H9 (cell line): ENCODE measurements around the gene ARHGAP26. TPM values are rescaled to one million over a fixed set of nuclear protein-coding genes. Genes with fewer than 3 reads are reported as not detected.

ENCODE experiments used
- DNase-seq: peaks from one replicate; pipeline ENCODE4 v3.0.0-alpha.2; 2017
- H2AFZ ChIP-seq: one replicate; pipeline ENCODE4 v1.6.1; 2013; ENCODE audit warnings: mild to moderate bottlenecking, low read length, control low read depth, moderate library complexity
- H2AK5ac ChIP-seq: 2 replicates; pipeline ENCODE4 v1.6.1; 2013; ENCODE audit warnings: low read length, control low read depth, mixed read lengths; ENCODE audit not compliant: insufficient read length
- H2BK120ac ChIP-seq: one replicate; pipeline ENCODE4 v1.6.1; 2013; ENCODE audit warnings: low read depth, mild to moderate bottlenecking, low read length, control low read depth, inconsistent platforms; ENCODE audit not compliant: poor library complexity, severe bottlenecking
- H2BK12ac ChIP-seq: 2 replicates; pipeline ENCODE4 v1.6.1; 2013; ENCODE audit warnings: low read length, control low read depth, mixed read lengths, low read depth; ENCODE audit not compliant: insufficient read length
- H2BK15ac ChIP-seq: 2 replicates; pipeline ENCODE4 v1.6.1; 2013; ENCODE audit warnings: low read depth, low read length, control low read depth
- H2BK20ac ChIP-seq: one replicate; pipeline ENCODE4 v1.6.1; 2013; ENCODE audit warnings: low read depth, mild to moderate bottlenecking, low read length, control low read depth, inconsistent platforms; ENCODE audit not compliant: poor library complexity, severe bottlenecking
- H2BK5ac ChIP-seq: 2 replicates; pipeline ENCODE4 v1.6.1; 2013; ENCODE audit warnings: low read length, control low read depth, mixed read lengths; ENCODE audit not compliant: insufficient read length
- H3K14ac ChIP-seq: 2 replicates; pipeline ENCODE4 v1.6.1; 2013; ENCODE audit warnings: low read length, control low read depth; ENCODE audit not compliant: insufficient read depth
- H3K18ac ChIP-seq: 2 replicates; pipeline ENCODE4 v1.6.1; 2013; ENCODE audit warnings: low read depth, mild to moderate bottlenecking, mixed read lengths, low read length, control low read depth; ENCODE audit not compliant: insufficient read length
- H3K23ac ChIP-seq: 2 replicates; pipeline ENCODE4 v1.6.1; 2013; ENCODE audit warnings: low read length, control low read depth, mixed read lengths, low read depth; ENCODE audit not compliant: insufficient read length
- H3K23me2 ChIP-seq: 2 replicates; pipeline ENCODE4 v1.6.1; 2013; ENCODE audit warnings: low read depth, mild to moderate bottlenecking, mixed read lengths, low read length, control low read depth; ENCODE audit not compliant: insufficient read length, poor library complexity, severe bottlenecking
- H3K27ac ChIP-seq: 2 replicates; pipeline ENCODE4 v1.5.1; 2013; ENCODE audit warnings: low read length, control low read depth, mixed read lengths, low read depth; ENCODE audit not compliant: insufficient read length
- H3K27me3 ChIP-seq: 2 replicates; pipeline ENCODE4 v1.6.1; 2013; ENCODE audit warnings: low read length, control low read depth, inconsistent platforms; ENCODE audit not compliant: insufficient read depth
- H3K4ac ChIP-seq: 2 replicates; pipeline ENCODE4 v1.6.1; 2013; ENCODE audit warnings: low read depth, mild to moderate bottlenecking, control low read depth, inconsistent platforms, low read length, moderate library complexity
- H3K4me1 ChIP-seq: 2 replicates; pipeline ENCODE4 v1.6.1; 2013; ENCODE audit warnings: low read length, control low read depth, inconsistent platforms; ENCODE audit not compliant: insufficient read depth
- H3K4me2 ChIP-seq: 2 replicates; pipeline ENCODE4 v1.6.1; 2013; ENCODE audit warnings: low read length, control low read depth, mixed read lengths; ENCODE audit not compliant: insufficient read length, insufficient read depth
- H3K56ac ChIP-seq: 2 replicates; pipeline ENCODE4 v1.6.1; 2013; ENCODE audit warnings: low read depth, mild to moderate bottlenecking, mixed read lengths, low read length, control low read depth; ENCODE audit not compliant: insufficient read length
- H3K79me1 ChIP-seq: 2 replicates; pipeline ENCODE4 v1.6.1; 2013; ENCODE audit warnings: low read depth, mild to moderate bottlenecking, moderate library complexity, low read length, control low read depth, inconsistent platforms; ENCODE audit not compliant: insufficient read depth, poor library complexity, severe bottlenecking
- H3K79me2 ChIP-seq: 2 replicates; pipeline ENCODE4 v1.6.1; 2013; ENCODE audit warnings: low read length, control low read depth, inconsistent platforms; ENCODE audit not compliant: insufficient read depth
- H3K9ac ChIP-seq: 2 replicates; pipeline ENCODE4 v1.6.1; 2013; ENCODE audit warnings: low read length, control low read depth, mixed read lengths; ENCODE audit not compliant: insufficient read length; ENCODE audit errors: extremely low read depth
- H3K9me3 ChIP-seq: one replicate; pipeline ENCODE4 v1.6.1; 2013; ENCODE audit warnings: low read depth, low read length, inconsistent platforms; ENCODE audit not compliant: control insufficient read depth
- H3T11ph ChIP-seq: one replicate; pipeline ENCODE4 v1.6.1; 2013; ENCODE audit warnings: mild to moderate bottlenecking, low read length, control low read depth, inconsistent platforms
- H4K20me1 ChIP-seq: one replicate; pipeline ENCODE4 v1.6.1; 2013; ENCODE audit not compliant: control insufficient read depth, insufficient read length, insufficient read depth
- H4K5ac ChIP-seq: 2 replicates; pipeline ENCODE4 v1.6.1; 2013; ENCODE audit warnings: low read depth, mild to moderate bottlenecking, mixed read lengths, low read length, control low read depth; ENCODE audit not compliant: insufficient read length
- H4K8ac ChIP-seq: replicated peaks from 2 replicates; pipeline ENCODE4 v1.6.1; 2013; ENCODE audit warnings: low read length, control low read depth, mixed read lengths, low read depth; ENCODE audit not compliant: insufficient read length
- H4K91ac ChIP-seq: 2 replicates; pipeline ENCODE4 v1.6.1; 2013; ENCODE audit warnings: low read depth, mild to moderate bottlenecking, moderate library complexity, mixed read lengths, low read length, control low read depth; ENCODE audit not compliant: insufficient read length
- H3K27ac Mint-ChIP-seq, 3 experiments: 2 replicates in 2 of 3; 3 replicates in 1 of 3; pipeline ENCODE4 v1.8.0; 2020 to 2021; ENCODE audit warnings: mixed read lengths in 3 of 3, mild to moderate bottlenecking in 1 of 3, moderate library complexity in 1 of 3
- H3K27me3 Mint-ChIP-seq: 2 replicates; pipeline ENCODE4 v1.8.0; 2021; ENCODE audit warnings: low read depth, mild to moderate bottlenecking, moderate library complexity, mixed read lengths
- H3K36me3 Mint-ChIP-seq, 3 experiments: 2 replicates in 2 of 3; 3 replicates in 1 of 3; pipeline ENCODE4 v1.8.0; 2020 to 2021; ENCODE audit warnings: low read depth in 3 of 3, mixed read lengths in 3 of 3; ENCODE audit not compliant: insufficient read depth in 1 of 3
- H3K4me1 Mint-ChIP-seq, 2 experiments: 2 replicates each; pipeline ENCODE4 v1.8.0; 2020; ENCODE audit warnings: mixed read lengths in 2 of 2
- H3K4me3 Mint-ChIP-seq, 2 experiments: 2 replicates in 1 of 2; 3 replicates in 1 of 2; pipeline ENCODE4 v1.8.0; 2020 to 2021; ENCODE audit warnings: mild to moderate bottlenecking in 2 of 2, mixed read lengths in 2 of 2, moderate library complexity in 1 of 2
- H3K9me3 Mint-ChIP-seq, 2 experiments: 2 replicates in 1 of 2; 3 replicates in 1 of 2; pipeline ENCODE4 v1.8.0; 2020; ENCODE audit warnings: mild to moderate bottlenecking in 2 of 2, mixed read lengths in 2 of 2, moderate library complexity in 1 of 2
- CTCF ChIP-seq: fragments of 200-600 bp; sonication (generic); conservative IDR thresholded peaks from 3 replicates; pipeline ENCODE4 v1.8.0; 2021; ENCODE audit warnings: antibody characterized with exemption, mild to moderate bottlenecking
- WGBS: extraction: QIAGEN DNeasy Blood & Tissue Kit; methylation state at CpG from one replicate; pipeline ENCODE4 v1.1.7; 2013; ENCODE audit warnings: missing lambda C conversion rate, low lambda C conversion rate, mixed read lengths; ENCODE audit not compliant: insufficient read length; ENCODE audit errors: extremely low coverage; 5-methylcytosine and 5-hydroxymethylcytosine counted together
- total RNA-seq: library from RNA; stranded (reverse); gene quantifications from 2 replicates; pipeline ENCODE4 v1.2.1, GENCODE V29; 2021

ARHGAP26 gene
- total RNA-seq, 1 experiment from 2014 or later, result 13.8 TPM

- Histone ChIP-seq H3K4me1 (no peaks in the 10 kb centered on the region), H3K18ac (no peak overlapping the region), H3K23me2 (no peaks in the 10 kb centered on the region), H2BK120ac (no peak overlapping the region), H3K27me3 (no peaks in the 10 kb centered on the region), H4K91ac (no peak overlapping the region), H3K9ac (no peak overlapping the region), H4K5ac (no peak overlapping the region), H3K79me2 (no peaks in the 10 kb centered on the region), H3K14ac (no peak overlapping the region), H3K4me2 (no peak overlapping the region), H2BK15ac (no peak overlapping the region), H4K20me1 (no peaks in the 10 kb centered on the region), H3K27ac (no peak overlapping the region), H2BK20ac (no peak overlapping the region), H2BK12ac (no peak overlapping the region), H2AK5ac (no peak overlapping the region), H3T11ph (no peak overlapping the region), H3K23ac (no peak overlapping the region), H2AFZ (no peak overlapping the region), H3K79me1 (no peaks in the 10 kb centered on the region), H3K4ac (no peak overlapping the region), H4K8ac (no peak overlapping the region), H3K56ac (no peak overlapping the region), H3K9me3 (no peaks in the 10 kb centered on the region), H2BK5ac (no peak overlapping the region)
- H3K4me3 Mint-ChIP-seq, result no peak overlapping the region
- H3K9me3 Mint-ChIP-seq, result no peaks in the 10 kb centered on the region
- WGBS, result no CpG with 5 or more reads among the region's 6 CpGs
- no peak for DNase-seq
- H3K36me3 Mint-ChIP-seq, result peaks cover 6 to 8% (median 8%) of the 10 kb centered on the region in 3 experiments; a peak in 5 of 7 replicates
- no peaks in the 10 kb centered on the region for H3K27me3 Mint-ChIP-seq
- H3K4me1 Mint-ChIP-seq, result no peaks in the 10 kb centered on the region; a peak in 1 of 4 replicates
- no peak for TF ChIP-seq CTCF
- no peak overlapping the region for H3K27ac Mint-ChIP-seq
Measured at GRCh38 chr5:143147902-143148301, 377.7 kb downstream of the ARHGAP26 start.
